Measurements from ENCODE around the gene DACH1. TPM values are rescaled to one million over a fixed set of nuclear protein-coding genes. Genes with fewer than 3 reads are reported as not detected.

The DACH1 gene
- total RNA-seq, 5 donors from 2014 or later (not counting 1 experiment from before 2014, with no cell fraction given), result 0.13 to 1.2 (median 0.23) TPM

- Mint-ChIP-seq H3K36me3 (no peaks in the 10 kb centered on the region), H3K27me3 (no peaks in the 10 kb centered on the region), H3K4me1 (no peaks in the 10 kb centered on the region), H3K9me3 (peaks cover 0 to 3% (median 0%) of the 10 kb centered on the region in 3 donors), H3K27ac (no peak overlapping the region), H3K4me3 (no peak overlapping the region)
- Histone ChIP-seq H3K27me3 (replicated peaks in 1 of 2; ENCODE audit: control insufficient read depth in 2 of 2, extremely low read depth in 1 of 2, insufficient read depth in 2 of 2, low read length in 1 of 2) (no peaks in the 10 kb centered on the region), H3K4me1 (ENCODE audit: control insufficient read depth in 1 of 2, extremely low read depth in 1 of 2, insufficient read depth in 2 of 2, low read length in 2 of 2) (no peaks in the 10 kb centered on the region), H3K27ac (ENCODE audit: low read length) (no peak overlapping the region), H3K4me3 (ENCODE audit: control insufficient read depth in 1 of 2, extremely low read depth in 1 of 2, low read length in 1 of 2) (no peak overlapping the region), H3K36me3 (ENCODE audit: control insufficient read depth in 2 of 2, extremely low read depth in 1 of 2, insufficient read depth in 1 of 2, low read length in 1 of 2) (no peaks in the 10 kb centered on the region), H3K9me3 (no peaks in the 10 kb centered on the region)
- ChIA-PET CTCF (no interaction called here), POLR2A (no interaction called here)
- no CpG with 5 or more reads among the region's 6 CpGs for WGBS (ENCODE audit: insufficient coverage)
- no peak for DNase-seq
- no peak for ATAC-seq (replicated peaks in 1 of 4)
Measured at GRCh38 chr13:71578048-71578447, 289.0 kb downstream of the DACH1 start.

- POLR2A ChIA-PET, result no interaction called here
- 83% methylated on average over 2 of the region's 2 CpGs for WGBS (ENCODE audit: insufficient coverage)
- no peaks in the 10 kb centered on the region for H3K9me3 ChIP-seq
Measured at GRCh38 chr13:71577127-71577526, 289.9 kb downstream of the DACH1 start.

GRCh38 chr13:71576571-71576970 is 290.4 kb downstream of the DACH1 start:
- ChIA-PET CTCF (no interaction called here), POLR2A (no interaction called here)
- no peaks in the 10 kb centered on the region for H3K27me3 Mint-ChIP-seq
- H3K4me3 Mint-ChIP-seq, result no peak overlapping the region
- Histone ChIP-seq H3K4me1 (ENCODE audit: control insufficient read depth in 1 of 2, extremely low read depth in 1 of 2, insufficient read depth in 2 of 2, low read length in 2 of 2) (no peaks in the 10 kb centered on the region), H3K27ac (ENCODE audit: low read length) (no peak overlapping the region), H3K27me3 (replicated peaks in 1 of 2; ENCODE audit: control insufficient read depth in 2 of 2, extremely low read depth in 1 of 2, insufficient read depth in 2 of 2, low read length in 1 of 2) (no peaks in the 10 kb centered on the region), H3K36me3 (ENCODE audit: control insufficient read depth in 2 of 2, extremely low read depth in 1 of 2, insufficient read depth in 1 of 2, low read length in 1 of 2) (no peaks in the 10 kb centered on the region), H3K9me3 (no peaks in the 10 kb centered on the region), H3K4me3 (ENCODE audit: control insufficient read depth in 1 of 2, extremely low read depth in 1 of 2, low read length in 1 of 2) (no peak overlapping the region)
- peaks cover 0 to under 1% (median 0%) of the 10 kb centered on the region in 3 donors for H3K9me3 Mint-ChIP-seq
- WGBS (ENCODE audit: insufficient coverage), result no CpG with 5 or more reads among the region's 1 CpG
- H3K27ac Mint-ChIP-seq, result no peak overlapping the region
- no peak for ATAC-seq (replicated peaks in 1 of 4)
- no peak for DNase-seq
- H3K36me3 Mint-ChIP-seq, result no peaks in the 10 kb centered on the region
- H3K4me1 Mint-ChIP-seq, result no peaks in the 10 kb centered on the region

More at GRCh38 chr13:71577127-71577526, 289.9 kb downstream of the DACH1 start:
- Histone ChIP-seq H3K36me3 (ENCODE audit: control insufficient read depth in 2 of 2, extremely low read depth in 1 of 2, insufficient read depth in 1 of 2, low read length in 1 of 2) (no peaks in the 10 kb centered on the region), H3K27ac (ENCODE audit: low read length) (no peak overlapping the region), H3K4me3 (ENCODE audit: control insufficient read depth in 1 of 2, extremely low read depth in 1 of 2, low read length in 1 of 2) (no peak overlapping the region), H3K27me3 (replicated peaks in 1 of 2; ENCODE audit: control insufficient read depth in 2 of 2, extremely low read depth in 1 of 2, insufficient read depth in 2 of 2, low read length in 1 of 2) (no peaks in the 10 kb centered on the region), H3K4me1 (ENCODE audit: control insufficient read depth in 1 of 2, extremely low read depth in 1 of 2, insufficient read depth in 2 of 2, low read length in 2 of 2) (no peaks in the 10 kb centered on the region)
- no peak for DNase-seq
- ATAC-seq (replicated peaks in 1 of 4), result no peak
- no peaks in the 10 kb centered on the region for H3K27me3 Mint-ChIP-seq
- H3K4me1 Mint-ChIP-seq, result no peaks in the 10 kb centered on the region
- no peak overlapping the region for H3K4me3 Mint-ChIP-seq
- peaks cover 0 to 3% (median 0%) of the 10 kb centered on the region in 3 donors for H3K9me3 Mint-ChIP-seq
- no peaks in the 10 kb centered on the region for H3K36me3 Mint-ChIP-seq
- H3K27ac Mint-ChIP-seq, result no peak overlapping the region
- CTCF ChIA-PET, result no interaction called here

GRCh38 chr13:71546881-71547280 is 320.1 kb downstream of the DACH1 start:
- ChIA-PET CTCF (no interaction called here), POLR2A (no interaction called here)
- DNase-seq, result no peak
- H3K27me3 Mint-ChIP-seq, result no peaks in the 10 kb centered on the region
- no peak overlapping the region for H3K27ac Mint-ChIP-seq
- H3K9me3 Mint-ChIP-seq, result no peaks in the 10 kb centered on the region
- no peak overlapping the region for H3K27ac ChIP-seq (ENCODE audit: low read length)
- H3K36me3 Mint-ChIP-seq, result no peaks in the 10 kb centered on the region
- H3K4me3 ChIP-seq (ENCODE audit: control insufficient read depth in 1 of 2, extremely low read depth in 1 of 2, low read length in 1 of 2), result no peak overlapping the region
- no peaks in the 10 kb centered on the region for H3K9me3 ChIP-seq
- H3K4me1 Mint-ChIP-seq, result no peaks in the 10 kb centered on the region
- no peaks in the 10 kb centered on the region for H3K36me3 ChIP-seq (ENCODE audit: control insufficient read depth in 2 of 2, extremely low read depth in 1 of 2, insufficient read depth in 1 of 2, low read length in 1 of 2)
- no peak for ATAC-seq (replicated peaks in 1 of 4)
- H3K27me3 ChIP-seq (replicated peaks in 1 of 2; ENCODE audit: control insufficient read depth in 2 of 2, extremely low read depth in 1 of 2, insufficient read depth in 2 of 2, low read length in 1 of 2), result no peaks in the 10 kb centered on the region
- no peak overlapping the region for H3K4me3 Mint-ChIP-seq
- H3K4me1 ChIP-seq (ENCODE audit: control insufficient read depth in 1 of 2, extremely low read depth in 1 of 2, insufficient read depth in 2 of 2, low read length in 2 of 2), result no peaks in the 10 kb centered on the region
- WGBS (ENCODE audit: insufficient coverage), result no CpG with 5 or more reads among the region's 4 CpGs

GRCh38 chr13:71540098-71540497 is 326.9 kb downstream of the DACH1 start:
- no peaks in the 10 kb centered on the region for H3K36me3 ChIP-seq (ENCODE audit: control insufficient read depth in 2 of 2, extremely low read depth in 1 of 2, insufficient read depth in 1 of 2, low read length in 1 of 2)
- peaks cover 0 to 3% (median 0%) of the 10 kb centered on the region in 3 donors for H3K9me3 Mint-ChIP-seq
- ATAC-seq (replicated peaks in 1 of 4) (no peak), DNase-seq (no peak)
- no peaks in the 10 kb centered on the region for H3K4me1 Mint-ChIP-seq
- no peaks in the 10 kb centered on the region for H3K4me1 ChIP-seq (ENCODE audit: control insufficient read depth in 1 of 2, extremely low read depth in 1 of 2, insufficient read depth in 2 of 2, low read length in 2 of 2)
- CTCF ChIA-PET, result no interaction called here
- H3K4me3 ChIP-seq (ENCODE audit: control insufficient read depth in 1 of 2, extremely low read depth in 1 of 2, low read length in 1 of 2), result no peak overlapping the region
- no peak overlapping the region for H3K4me3 Mint-ChIP-seq
- POLR2A ChIA-PET, result no interaction called here
- no peaks in the 10 kb centered on the region for H3K27me3 ChIP-seq (replicated peaks in 1 of 2; ENCODE audit: control insufficient read depth in 2 of 2, extremely low read depth in 1 of 2, insufficient read depth in 2 of 2, low read length in 1 of 2)
- no peak overlapping the region for H3K27ac Mint-ChIP-seq
- no CpG with 5 or more reads among the region's 1 CpG for WGBS (ENCODE audit: insufficient coverage)
- no peak overlapping the region for H3K27ac ChIP-seq (ENCODE audit: low read length)
- no peaks in the 10 kb centered on the region for H3K9me3 ChIP-seq
- H3K36me3 Mint-ChIP-seq, result no peaks in the 10 kb centered on the region
- no peaks in the 10 kb centered on the region for H3K27me3 Mint-ChIP-seq

GRCh38 chr13:71536201-71536600 is 330.8 kb downstream of the DACH1 start:
- Histone ChIP-seq H3K9me3 (no peaks in the 10 kb centered on the region), H3K36me3 (ENCODE audit: control insufficient read depth in 2 of 2, extremely low read depth in 1 of 2, insufficient read depth in 1 of 2, low read length in 1 of 2) (no peaks in the 10 kb centered on the region), H3K4me1 (ENCODE audit: control insufficient read depth in 1 of 2, extremely low read depth in 1 of 2, insufficient read depth in 2 of 2, low read length in 2 of 2) (no peaks in the 10 kb centered on the region), H3K27ac (ENCODE audit: low read length) (no peak overlapping the region), H3K4me3 (ENCODE audit: control insufficient read depth in 1 of 2, extremely low read depth in 1 of 2, low read length in 1 of 2) (no peak overlapping the region), H3K27me3 (replicated peaks in 1 of 2; ENCODE audit: control insufficient read depth in 2 of 2, extremely low read depth in 1 of 2, insufficient read depth in 2 of 2, low read length in 1 of 2) (no peaks in the 10 kb centered on the region)
- DNase-seq (no peak), ATAC-seq (replicated peaks in 1 of 4) (no peak)
- H3K4me3 Mint-ChIP-seq, result no peak overlapping the region
- ChIA-PET CTCF (no interaction called here), POLR2A (no interaction called here)
- WGBS (ENCODE audit: insufficient coverage), result no CpG with 5 or more reads among the region's 2 CpGs
- H3K27ac Mint-ChIP-seq, result no peak overlapping the region
- peaks cover 0 to 3% (median 0%) of the 10 kb centered on the region in 3 donors for H3K9me3 Mint-ChIP-seq
- H3K4me1 Mint-ChIP-seq, result no peaks in the 10 kb centered on the region
- H3K36me3 Mint-ChIP-seq, result no peaks in the 10 kb centered on the region
- no peaks in the 10 kb centered on the region for H3K27me3 Mint-ChIP-seq

GRCh38 chr13:71524613-71525304 is 342.2 kb downstream of the DACH1 start:
- no peak for ATAC-seq (replicated peaks in 1 of 4)
- Histone ChIP-seq H3K9me3 (no peaks in the 10 kb centered on the region), H3K27me3 (replicated peaks in 1 of 2; ENCODE audit: control insufficient read depth in 2 of 2, extremely low read depth in 1 of 2, insufficient read depth in 2 of 2, low read length in 1 of 2) (no peaks in the 10 kb centered on the region), H3K4me3 (ENCODE audit: control insufficient read depth in 1 of 2, extremely low read depth in 1 of 2, low read length in 1 of 2) (no peak overlapping the region), H3K27ac (ENCODE audit: low read length) (no peak overlapping the region), H3K4me1 (ENCODE audit: control insufficient read depth in 1 of 2, extremely low read depth in 1 of 2, insufficient read depth in 2 of 2, low read length in 2 of 2) (no peaks in the 10 kb centered on the region), H3K36me3 (ENCODE audit: control insufficient read depth in 2 of 2, extremely low read depth in 1 of 2, insufficient read depth in 1 of 2, low read length in 1 of 2) (no peaks in the 10 kb centered on the region)
- no peak for DNase-seq
- POLR2A ChIA-PET, result no interaction called here
- Mint-ChIP-seq H3K27ac (no peak overlapping the region), H3K9me3 (peaks cover 0 to 5% (median 4%) of the 10 kb centered on the region in 3 donors), H3K4me1 (no peaks in the 10 kb centered on the region), H3K27me3 (no peaks in the 10 kb centered on the region), H3K4me3 (no peak overlapping the region), H3K36me3 (no peaks in the 10 kb centered on the region)
- CTCF ChIA-PET, result no interaction called here
- WGBS (ENCODE audit: insufficient coverage), result 92% methylated on average over 9 of the region's 16 CpGs
